ENCODE data around the gene MRPL16. TPM values are rescaled to one million over a fixed set of nuclear protein-coding genes. Genes with fewer than 3 reads are reported as not detected.
A peak's percentile ranks its signal among the peaks of the same experiment; 100 is the strongest.

The MRPL16 gene
- total and polyA plus RNA-seq, 2 of the 13 experiments (the other 11 are each of a cell fraction or from before 2014, with no cell fraction given): 45.3 to 62.6 TPM

- H3K27me3 ChIP-seq (ENCODE audit: control insufficient read depth in 1 of 2, insufficient read depth in 2 of 2, low read length in 2 of 2): no peaks in the 10 kb centered on the region
- POLR2A ChIA-PET: interaction anchor here (0.9 to 5.0 kb wide), 3 partner anchors 9 to 32 kb away, joined by 4 to 28 read pairs (median 5); partner anchors contain the start of genes MRPL16 and STX3
- DNase-seq (ENCODE audit: low spot score): peak; percentile 29
- BruUV-seq (replicated peaks): no TSS peak
- no peak overlapping the region for H3K27ac ChIP-seq (ENCODE audit: extremely low read length, insufficient read depth, low read length)
- H3K9ac ChIP-seq (ENCODE audit: insufficient read depth, low read depth, low read length): no peak overlapping the region
- no peak for FAIRE-seq
- no peak overlapping the region for H3K4me2 ChIP-seq (ENCODE audit: low read depth, low read length)
- CTCF ChIA-PET (ENCODE audit: low intra/inter-chr PET ratio, low total read pairs): no interaction called here
- intact Hi-C loops (cut with micrococcal nuclease; ENCODE audit: unreplicated experiment) (no loop called here), in situ Hi-C loops (cut with HindIII; ENCODE audit: extremely low pct_ligation_motif_present, low pct_unique_long_range_greater_than_20kb) (no loop called here)
- no peaks in the 10 kb centered on the region for H3K9me3 ChIP-seq (ENCODE audit: low read length)
- H3K79me2 ChIP-seq (ENCODE audit: insufficient read depth, low read length): no peaks in the 10 kb centered on the region
- no peaks in the 10 kb centered on the region for H4K20me1 ChIP-seq (ENCODE audit: insufficient read depth, low read length)
- H2AFZ ChIP-seq (ENCODE audit: low read length): no peak overlapping the region
- whole genome bisulfite sequencing (ENCODE audit: low lambda C conversion rate): 61% methylated on average over 2 of the region's 2 CpGs
- H3K36me3 ChIP-seq (replicated peaks in 1 of 2; ENCODE audit: control insufficient read depth in 1 of 2, insufficient read depth in 2 of 2, low read length in 2 of 2): peaks cover 2 to 4% of the 10 kb centered on the region in 2 experiments; a peak in 3 of 5 replicates
- TF ChIP-seq KDM4B (CRISPR knock-in tag; IDR thresholded peaks at IDR 0.05) (no peak), FOSL2 (CRISPR knock-in tag; IDR thresholded peaks at IDR 0.05) (peak; percentile 62; the same call in 1 of the 2 replicates)
- H3K4me1 ChIP-seq (ENCODE audit: insufficient read depth, low read length): peaks cover 29% of the 10 kb centered on the region
- H3K4me3 ChIP-seq (replicated peaks in 1 of 3; ENCODE audit: insufficient read depth in 1 of 3, low read depth in 2 of 3, low read length in 3 of 3): no peak overlapping the region
- ATAC-seq: peak; percentile 38; the same call in 1 of the 3 replicates
Measured at GRCh38 chr11:59778122-59778521, 32.5 kb downstream of the MRPL16 start.

- no peak for TF ChIP-seq TAF15 (IDR thresholded peaks at IDR 0.05; ENCODE audit: low read depth, low read length, poor library complexity, severe bottlenecking)
- no peak for TF ChIP-seq MTERF4 (CRISPR knock-in tag; IDR thresholded peaks at IDR 0.05)
- TF ChIP-seq ZNF605 (CRISPR knock-in tag; IDR thresholded peaks at IDR 0.05): no peak
- no peak for TF ChIP-seq AKAP8 (CRISPR knock-in tag; IDR thresholded peaks at IDR 0.05)
- TF ChIP-seq RXRB (CRISPR knock-in tag; IDR thresholded peaks at IDR 0.05; ENCODE audit: borderline replicate concordance): no peak
- TF ChIP-seq FOXK2 (IDR thresholded peaks at IDR 0.05): no peak
- TF ChIP-seq ZNF589 (CRISPR knock-in tag; conservative IDR thresholded peaks at IDR 0.05): no peak
- TF ChIP-seq ZNF576 (CRISPR knock-in tag; IDR thresholded peaks at IDR 0.05): no peak
- no peak for TF ChIP-seq TRAFD1 (CRISPR knock-in tag; IDR thresholded peaks at IDR 0.05; ENCODE audit: borderline replicate concordance)
- ChIA-PET CTCF (ENCODE audit: low intra/inter-chr PET ratio, low total read pairs) (no interaction called here), POLR2A (interaction anchor here (1.1 to 5.0 kb wide), 2 partner anchors 21 to 108 kb away, joined by 4 to 28 read pairs; partner anchors contain the start of genes PATL1 and STX3)
- FAIRE-seq: no peak
- Histone ChIP-seq H2AFZ (ENCODE audit: low read length) (no peak overlapping the region), H4K20me1 (ENCODE audit: insufficient read depth, low read length) (no peaks in the 10 kb centered on the region), H3K9me3 (ENCODE audit: low read length) (no peaks in the 10 kb centered on the region), H3K27me3 (ENCODE audit: control insufficient read depth in 1 of 2, insufficient read depth in 2 of 2, low read length in 2 of 2) (no peaks in the 10 kb centered on the region), H3K9ac (ENCODE audit: insufficient read depth, low read depth, low read length) (no peak overlapping the region), H3K27ac (ENCODE audit: extremely low read length, insufficient read depth, low read length) (no peak overlapping the region), H3K4me3 (replicated peaks in 1 of 3; ENCODE audit: insufficient read depth in 1 of 3, low read depth in 2 of 3, low read length in 3 of 3) (no peak overlapping the region), H3K79me2 (ENCODE audit: insufficient read depth, low read length) (no peaks in the 10 kb centered on the region), H3K4me1 (ENCODE audit: insufficient read depth, low read length) (peaks cover 29% of the 10 kb centered on the region), H3K4me2 (ENCODE audit: low read depth, low read length) (no peak overlapping the region), H3K36me3 (replicated peaks in 1 of 2; ENCODE audit: control insufficient read depth in 1 of 2, insufficient read depth in 2 of 2, low read length in 2 of 2) (peaks cover 2 to 4% of the 10 kb centered on the region in 2 experiments; a peak in 3 of 5 replicates)
- intact Hi-C loops (cut with micrococcal nuclease; ENCODE audit: unreplicated experiment): no loop called here
- no peak for DNase-seq (ENCODE audit: low spot score)
- ATAC-seq: no peak
- no TSS peak for BruUV-seq (replicated peaks)
- in situ Hi-C loops (cut with HindIII; ENCODE audit: extremely low pct_ligation_motif_present, low pct_unique_long_range_greater_than_20kb): no loop called here
- 93% methylated on average over 5 of the region's 5 CpGs for WGBS (ENCODE audit: low lambda C conversion rate)
Measured at GRCh38 chr11:59777104-59777503, 33.5 kb downstream of the MRPL16 start.
